ENCODE measurements around the gene DDX27.

DDX27 gene

GRCh38 chr20:49248879-49249665 lies 29.9 kb downstream of the DDX27 start:
- no peak for DNase-seq

GRCh38 chr20:49252556-49253350 lies 33.5 kb downstream of the DDX27 start:
- DNase-seq, result peak; percentile 62

GRCh38 chr20:49256261-49256660 lies 37.0 kb downstream of the DDX27 start:
- no peak for DNase-seq

GRCh38 chr20:49259284-49259683 lies 40.1 kb downstream of the DDX27 start:
- no peak for DNase-seq

- DNase-seq, result no peak
Measured at GRCh38 chr20:49259799-49260198, 40.6 kb downstream of the DDX27 start.

GRCh38 chr20:49260218-49260617 lies 41.0 kb downstream of the DDX27 start:
- no peak for DNase-seq

GRCh38 chr20:49261173-49261572 lies 42.0 kb downstream of the DDX27 start:
- no peak for DNase-seq

GRCh38 chr20:49262444-49262843 lies 43.2 kb downstream of the DDX27 start:
- no peak for DNase-seq

- DNase-seq, result no peak
Measured at GRCh38 chr20:49267327-49267726, 48.1 kb downstream of the DDX27 start.

GRCh38 chr20:49268600-49269365 lies 49.6 kb downstream of the DDX27 start:
- no peak for DNase-seq

- DNase-seq, result no peak
Measured at GRCh38 chr20:49270177-49270576, 51.0 kb downstream of the DDX27 start.

- DNase-seq, result no peak
Measured at GRCh38 chr20:49270736-49271135, 51.5 kb downstream of the DDX27 start.

GRCh38 chr20:49272654-49273053 lies 53.4 kb downstream of the DDX27 start:
- DNase-seq, result no peak

GRCh38 chr20:49273696-49274277 lies 54.6 kb downstream of the DDX27 start:
- DNase-seq, result no peak

GRCh38 chr20:49275216-49275615 lies 56.0 kb downstream of the DDX27 start:
- no peak for DNase-seq

GRCh38 chr20:49275636-49276035 lies 56.4 kb downstream of the DDX27 start:
- no peak for DNase-seq

- DNase-seq, result peak; percentile 52
Measured at GRCh38 chr20:49276161-49276960, 57.1 kb downstream of the DDX27 start.

- DNase-seq, result no peak
Measured at GRCh38 chr20:49276961-49277785, 58.0 kb downstream of the DDX27 start.

GRCh38 chr20:49277786-49278035 lies 58.5 kb downstream of the DDX27 start:
- DNase-seq, result no peak

- peak; percentile 95 for DNase-seq
Measured at GRCh38 chr20:49278036-49278817, 59.0 kb downstream of the DDX27 start, which contains the start of gene ZNFX1. Gene ZNFX1, minus strand, starts transcription at chr20:49278057. Its CDS starts 2,218 bp downstream, at chr20:49275839.
